Activated CD4-positive, CD25-positive, alpha-beta regulatory T cell treated with anti-CD3 and anti-CD28 coated beads, Interleukin-2, amount 50 U/mL, for 72 hours (primary cell): ENCODE results near the gene ANKRD63.

Experiments
- DNase-seq: peaks from one replicate; pipeline ENCODE4 v3.0.0; 2021

ANKRD63 gene

DNA sequence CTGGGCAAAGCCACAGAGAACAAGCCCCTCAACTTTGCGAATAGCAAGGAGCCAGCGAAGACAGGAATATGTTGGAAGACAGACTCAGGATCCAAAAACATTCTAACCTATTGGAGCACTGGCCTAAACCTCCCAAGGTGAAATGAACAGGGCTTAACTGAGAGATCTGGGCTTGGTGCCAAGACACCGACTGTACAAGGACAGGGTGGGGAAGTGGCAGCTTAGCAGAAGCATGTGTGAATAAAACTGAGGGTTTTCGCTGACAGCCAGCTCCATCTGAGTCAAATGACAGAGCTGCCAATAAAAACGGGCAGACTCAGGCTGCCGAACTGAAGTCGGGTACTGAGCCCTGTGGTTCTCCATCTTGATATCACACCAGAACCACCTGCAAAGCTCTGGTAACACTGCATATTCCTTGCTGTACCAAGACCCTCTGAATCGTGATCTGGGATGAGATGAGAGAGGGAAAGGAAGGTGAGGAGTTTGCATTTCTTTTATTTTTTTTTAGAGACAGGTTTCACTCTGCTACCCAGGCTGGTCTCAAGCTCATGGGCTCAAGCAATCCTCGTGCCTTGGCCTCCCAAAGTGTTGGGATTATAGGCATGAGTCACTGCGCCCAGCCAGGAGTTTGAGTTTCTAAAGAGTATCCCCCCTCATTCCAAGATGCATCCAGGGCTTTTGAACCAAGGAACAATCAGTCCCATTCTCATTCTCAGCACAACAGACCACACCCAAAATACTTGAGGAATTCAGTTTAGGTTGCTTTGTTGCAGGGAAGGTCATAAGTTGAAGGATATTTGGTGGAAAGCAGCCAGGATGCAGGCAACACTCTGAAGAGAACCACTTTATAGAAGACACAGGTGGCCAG is 30.9 kb upstream of the ANKRD63 start:
- no peak for DNase-seq

DNA sequence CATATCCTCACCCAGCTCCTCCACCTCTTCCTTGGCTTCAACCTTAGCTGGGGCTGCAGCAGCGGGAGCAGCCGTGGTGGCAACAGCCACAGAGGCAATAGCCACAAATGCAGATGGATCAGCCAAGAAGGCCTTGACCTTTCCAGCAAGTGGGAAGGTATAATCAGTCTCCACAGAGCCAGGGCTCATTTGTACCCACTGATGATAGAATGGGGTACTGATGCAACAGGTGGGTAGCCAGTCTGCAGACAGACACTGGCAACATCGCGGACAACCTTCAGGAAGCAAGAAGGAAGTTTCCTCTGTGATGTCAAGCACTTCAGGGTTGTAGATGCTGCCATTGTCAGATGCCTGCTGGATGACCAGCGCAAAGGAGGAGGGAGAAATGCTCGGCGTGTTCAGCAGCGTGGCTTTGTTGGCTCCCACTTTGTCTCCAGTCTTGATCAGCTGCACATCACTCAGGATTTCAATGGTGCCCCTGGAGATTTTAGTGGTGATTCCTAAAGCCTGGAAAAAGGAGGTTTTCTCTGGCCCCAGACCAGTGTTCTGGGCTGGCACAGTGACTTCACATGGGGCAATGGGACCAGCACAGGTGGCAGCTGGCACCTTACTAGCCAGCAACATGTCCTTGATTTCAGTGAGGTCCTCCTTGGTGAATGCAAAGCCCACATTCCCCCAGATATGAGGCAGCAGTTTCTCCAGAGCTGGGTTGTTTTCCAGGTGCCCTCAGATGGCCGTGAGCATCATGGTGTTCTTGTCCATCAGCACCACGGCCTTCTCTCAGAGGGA is 29.7 kb upstream of the ANKRD63 start:
- no peak for DNase-seq

DNA sequence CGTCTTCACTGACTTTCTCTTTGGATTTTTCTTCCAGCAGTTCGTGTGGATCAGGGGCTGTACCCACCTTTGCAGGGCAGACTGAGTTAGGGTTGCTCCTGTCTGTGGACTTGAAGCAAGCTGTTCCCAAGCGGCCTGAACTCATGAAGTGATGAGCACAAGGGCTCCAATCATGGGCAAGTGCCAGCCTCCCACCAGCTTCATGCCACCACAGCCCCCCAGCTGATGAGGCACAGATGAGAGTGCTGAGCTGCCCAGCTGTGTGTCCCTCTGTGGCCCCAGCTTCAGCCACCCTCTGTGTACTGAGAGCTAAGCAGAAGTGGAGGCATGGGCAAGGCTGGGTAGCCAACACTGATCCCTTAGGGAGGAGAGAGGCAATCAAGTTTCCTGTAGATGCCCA is 28.1 kb upstream of the ANKRD63 start:
- DNase-seq = no peak

DNA sequence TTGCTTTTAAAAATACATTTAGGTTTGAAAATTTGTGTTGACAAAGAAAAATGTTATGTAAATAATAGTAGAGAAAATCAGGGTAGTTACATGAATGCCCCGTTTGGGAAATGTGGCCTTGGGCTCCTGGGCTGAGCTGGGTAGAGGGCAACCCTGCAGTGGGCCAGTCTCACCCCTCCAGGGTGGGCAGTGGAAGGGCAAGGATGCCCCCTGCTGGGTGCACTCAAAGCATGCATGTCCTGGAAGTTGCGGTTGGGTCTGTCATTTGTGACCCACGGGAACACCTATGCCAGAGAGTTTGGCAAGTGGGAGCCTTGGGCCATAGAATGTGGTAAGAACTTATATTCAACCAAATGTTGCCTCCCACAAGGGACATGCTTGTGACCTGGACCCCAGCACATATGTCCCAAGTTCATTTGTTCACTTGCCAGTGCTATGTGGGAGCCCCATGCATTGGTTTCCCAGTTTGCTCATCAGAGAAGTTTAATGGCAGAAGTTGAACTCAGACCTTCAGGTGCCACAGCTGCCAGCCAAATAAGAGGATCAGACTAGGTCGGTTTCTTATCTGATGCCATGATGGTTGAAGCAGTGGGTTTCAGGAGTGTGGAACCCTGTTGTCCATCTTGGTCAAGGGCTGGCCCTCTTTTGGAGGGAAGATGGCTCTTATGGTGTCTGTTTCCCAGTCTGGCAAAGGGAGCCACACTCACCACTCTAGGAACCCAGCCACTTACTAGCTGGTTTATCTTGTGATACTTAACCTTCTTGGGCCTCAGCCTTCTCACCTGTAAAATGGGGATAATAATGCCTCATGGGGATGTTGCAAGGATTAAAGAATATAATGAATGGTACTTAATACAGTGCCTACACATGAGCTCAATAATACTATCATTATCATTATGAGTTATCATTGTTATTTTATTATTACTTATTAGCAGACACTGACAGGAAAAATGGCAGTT is 27.4 kb upstream of the ANKRD63 start:
- peak; percentile 56 for DNase-seq

DNA sequence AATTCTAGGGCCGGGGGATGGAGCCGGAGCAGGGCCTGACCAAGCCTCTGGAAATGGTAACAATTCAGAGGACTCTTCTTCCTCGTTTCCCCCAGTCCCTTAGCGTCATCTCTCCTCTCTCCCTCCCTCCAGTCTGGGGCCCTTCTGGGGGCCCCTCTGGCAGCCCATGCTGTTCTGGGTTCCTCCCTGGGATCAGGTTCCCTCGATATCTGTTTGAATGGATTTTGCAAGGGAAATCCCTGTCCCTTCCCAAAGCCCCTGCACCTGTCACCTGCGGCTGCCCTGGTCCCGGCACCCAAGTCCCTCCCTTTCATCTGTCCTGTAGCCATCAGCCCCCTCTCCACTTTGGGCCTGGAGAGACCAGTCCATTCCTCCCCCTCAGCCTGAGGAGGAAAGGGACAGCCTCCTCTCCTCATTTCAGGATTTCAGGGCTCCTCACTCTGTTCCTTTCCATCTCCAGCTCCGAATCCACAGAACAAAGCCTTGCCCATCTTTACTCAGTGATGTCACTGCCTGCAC is 26.5 kb upstream of the ANKRD63 start:
- DNase-seq = no peak

DNA sequence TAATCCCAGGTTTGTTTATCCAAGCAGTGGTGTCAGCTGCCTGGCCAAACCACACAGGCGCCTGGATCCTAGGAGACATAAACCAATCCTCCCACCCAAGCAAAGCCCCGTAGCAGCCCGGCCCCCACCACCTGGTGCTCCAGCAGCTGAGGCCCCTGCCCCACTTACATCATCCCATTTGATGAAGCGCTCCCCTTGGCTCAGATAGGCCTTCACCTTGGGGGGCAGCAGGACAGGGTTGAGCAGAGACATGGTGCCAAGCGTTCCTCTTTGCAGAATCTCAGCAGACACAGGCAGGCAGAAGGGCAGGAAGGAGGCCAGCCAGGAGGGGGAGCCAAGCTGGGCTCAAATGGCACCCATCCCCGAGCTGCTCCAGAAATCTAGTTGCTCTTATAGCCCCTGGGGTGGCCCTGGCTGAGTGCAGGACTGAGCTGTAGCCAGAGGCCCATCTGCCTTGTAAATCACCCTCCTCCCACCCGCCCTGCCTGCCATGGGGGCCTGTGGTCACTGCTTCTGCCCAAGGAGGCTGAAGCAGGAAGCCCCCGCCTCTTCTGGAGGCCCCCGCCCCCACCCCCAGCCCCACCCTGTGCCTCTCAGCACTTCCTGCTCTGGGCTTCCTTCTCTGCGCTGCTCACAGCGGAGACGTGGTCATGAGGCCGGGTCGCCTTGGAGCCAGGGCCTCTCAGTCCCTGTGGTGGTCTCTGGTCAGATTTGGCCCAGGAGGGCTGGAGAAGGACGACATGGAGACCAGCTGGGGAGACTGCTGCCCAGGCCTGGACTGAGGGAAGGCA is 24.8 kb upstream of the ANKRD63 start, which contains the start of gene PLCB2:
Gene PLCB2 (minus strand): TSS at position 515 of the 791 bp plus-strand sequence. CDS start 263 bp downstream, at position 252.
- DNase-seq = peak; percentile 67

DNA sequence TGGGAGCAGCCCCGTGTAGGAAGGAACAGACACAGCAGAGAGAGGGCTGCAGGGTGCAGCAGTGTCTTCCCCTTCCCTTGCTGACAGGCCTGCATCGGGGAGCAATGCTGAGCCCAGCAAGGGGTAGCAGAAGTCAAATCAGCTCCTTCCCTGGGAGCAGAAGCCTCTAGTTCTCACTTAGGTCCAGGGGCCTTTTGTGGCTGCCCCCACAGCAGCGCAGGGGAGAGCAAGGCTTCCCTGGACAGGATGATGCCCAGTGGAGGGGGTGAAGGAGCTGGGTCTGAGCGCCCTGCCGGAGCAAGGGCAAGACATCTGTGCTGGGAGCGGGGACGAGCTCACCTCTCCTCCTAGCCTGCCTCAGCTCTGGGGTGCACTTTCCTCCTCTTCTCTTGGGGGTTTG is 24.0 kb upstream of the ANKRD63 start:
- no peak for DNase-seq

DNA sequence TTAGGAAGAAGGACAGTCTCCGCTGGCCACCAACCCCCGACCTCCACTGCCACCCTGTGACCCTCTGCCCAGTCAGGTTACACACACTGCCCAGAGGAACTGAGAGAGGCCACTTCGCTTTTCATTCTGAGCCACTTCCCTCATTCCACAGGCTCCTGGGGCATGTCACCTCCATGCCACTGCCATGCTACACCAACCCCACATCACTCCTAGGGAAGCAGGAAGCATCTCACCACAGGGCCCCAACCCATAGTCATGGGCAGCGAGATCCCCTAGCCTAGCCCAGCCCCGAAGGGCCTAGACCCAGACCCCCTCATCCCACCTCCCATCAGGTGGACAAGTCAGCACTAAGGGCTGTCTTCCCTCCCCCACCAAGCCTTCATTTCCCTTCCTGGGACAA is 23.5 kb upstream of the ANKRD63 start:
- no peak for DNase-seq

DNA sequence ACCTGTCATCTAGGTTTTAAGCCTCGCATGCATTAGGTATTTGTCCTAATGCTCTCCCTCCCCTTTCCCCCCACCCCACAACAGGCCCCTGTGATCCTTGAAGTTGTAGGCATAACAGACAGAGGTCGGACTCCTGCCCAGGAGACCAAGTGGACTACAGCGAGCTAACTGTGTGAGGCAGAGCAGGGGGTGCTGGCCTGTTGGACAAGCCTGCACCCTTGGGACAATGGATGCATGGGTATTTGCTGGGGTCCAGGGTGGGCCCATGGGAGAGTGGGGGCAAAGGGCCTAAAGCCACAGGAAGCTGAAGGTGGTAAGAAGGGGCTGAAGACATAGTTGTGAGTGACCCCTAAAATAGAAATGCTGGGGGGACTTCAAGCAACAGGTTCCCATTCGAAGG is 22.4 kb upstream of the ANKRD63 start:
- DNase-seq = no peak

DNA sequence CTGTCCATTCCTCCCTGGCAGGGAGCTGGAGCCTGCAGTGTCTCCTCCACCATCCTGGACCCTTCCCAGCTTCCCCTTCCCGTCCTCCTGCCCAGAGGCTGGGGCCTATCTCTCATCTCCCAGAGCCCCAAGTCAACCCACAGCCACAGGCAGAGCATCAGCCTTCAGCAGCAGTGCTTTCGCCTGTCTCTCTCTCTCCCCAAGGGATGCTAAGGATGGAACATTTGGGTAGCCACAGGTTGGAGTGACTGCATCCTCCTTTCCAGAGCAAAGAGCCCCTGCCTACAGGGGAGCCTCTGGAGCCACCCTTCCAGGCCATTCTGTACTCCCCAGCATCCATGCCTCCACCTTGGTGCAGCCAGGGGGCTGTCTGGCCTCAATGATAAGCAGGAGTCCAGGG is 20.7 kb upstream of the ANKRD63 start:
- no peak for DNase-seq

DNA sequence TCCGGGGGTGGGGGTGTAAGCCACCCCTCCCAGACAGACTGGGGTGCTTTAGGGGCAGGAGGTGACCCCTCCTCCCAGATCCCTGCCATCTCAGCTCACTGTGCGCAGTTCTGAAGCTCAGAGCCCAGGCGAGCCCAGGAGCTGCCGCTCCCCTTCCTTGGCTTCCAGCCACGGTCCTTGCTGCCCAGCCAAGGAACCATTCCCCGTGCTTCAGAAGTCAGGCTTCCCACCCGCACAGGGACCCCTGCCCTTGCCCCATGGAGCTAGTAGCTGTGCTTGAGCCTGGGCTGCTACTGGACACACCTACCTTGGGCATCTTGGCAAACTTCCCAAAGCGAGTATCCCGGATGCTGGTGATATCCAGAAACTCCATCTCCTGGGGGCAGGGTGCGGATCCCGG is 20.1 kb upstream of the ANKRD63 start:
- DNase-seq = no peak

DNA sequence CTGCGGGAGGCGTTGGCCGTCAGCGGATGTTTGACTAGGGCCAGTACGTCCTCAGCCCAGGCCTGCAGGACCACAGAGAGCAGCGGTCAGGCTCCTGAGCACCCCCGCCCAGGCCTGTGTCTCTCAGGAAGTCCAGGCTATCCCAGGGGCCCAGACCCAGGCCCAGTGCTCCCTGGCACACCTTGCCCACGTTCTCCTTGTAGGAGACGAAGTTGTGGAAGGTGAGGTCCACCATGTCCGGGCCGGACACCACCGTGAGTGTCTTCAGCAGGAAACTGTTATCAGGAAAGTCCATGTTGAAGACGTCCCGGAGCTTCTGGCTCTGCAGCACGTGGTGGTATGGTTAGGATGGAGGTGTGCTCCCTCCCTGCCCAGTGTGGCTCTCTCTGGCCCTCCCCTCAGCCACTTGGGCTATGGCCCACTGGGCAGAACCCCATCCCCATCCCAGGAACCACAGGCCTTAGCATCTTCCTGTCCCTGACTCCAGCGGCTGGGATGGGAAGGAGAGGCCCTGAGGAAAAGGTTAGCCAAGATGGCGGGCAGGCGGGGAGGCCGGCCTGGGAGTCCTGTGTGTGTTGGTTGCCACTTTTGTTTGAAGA is 19.5 kb upstream of the ANKRD63 start:
- no peak for DNase-seq

DNA sequence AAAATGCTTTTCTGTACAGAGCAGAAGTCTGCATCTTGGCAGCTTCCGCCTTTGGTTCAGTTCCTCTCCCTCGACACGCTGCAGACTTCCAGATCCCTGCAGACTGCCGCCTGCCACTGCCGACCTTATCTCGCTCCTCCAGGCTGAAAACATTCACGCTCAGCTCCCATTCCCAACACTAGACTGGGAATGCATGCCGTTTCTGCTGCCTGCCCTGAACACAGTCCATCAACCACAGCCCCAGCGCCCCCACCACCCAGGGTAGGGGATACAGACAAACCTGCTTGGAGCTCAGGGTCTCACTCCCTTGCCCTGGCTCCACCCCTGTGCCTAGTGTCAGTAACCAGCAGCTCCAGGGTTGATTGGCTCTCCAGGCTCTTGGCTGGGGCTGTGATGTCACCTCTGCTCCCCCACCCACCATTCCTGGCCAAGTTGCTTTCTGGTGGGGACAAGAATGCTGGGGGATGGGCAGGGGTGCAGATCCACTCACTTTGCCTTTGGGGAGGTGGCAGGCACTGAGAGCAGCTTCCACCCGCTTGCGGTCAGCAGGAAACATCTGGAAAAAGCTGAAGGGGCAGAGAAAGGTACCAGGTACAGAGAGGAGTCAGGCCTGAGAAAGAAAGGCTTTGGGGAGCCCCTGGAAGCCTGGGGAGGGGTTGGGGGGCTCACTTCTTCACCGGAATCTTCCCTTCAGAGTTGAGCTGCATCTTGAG is 18.8 kb upstream of the ANKRD63 start:
- no peak for DNase-seq

DNA sequence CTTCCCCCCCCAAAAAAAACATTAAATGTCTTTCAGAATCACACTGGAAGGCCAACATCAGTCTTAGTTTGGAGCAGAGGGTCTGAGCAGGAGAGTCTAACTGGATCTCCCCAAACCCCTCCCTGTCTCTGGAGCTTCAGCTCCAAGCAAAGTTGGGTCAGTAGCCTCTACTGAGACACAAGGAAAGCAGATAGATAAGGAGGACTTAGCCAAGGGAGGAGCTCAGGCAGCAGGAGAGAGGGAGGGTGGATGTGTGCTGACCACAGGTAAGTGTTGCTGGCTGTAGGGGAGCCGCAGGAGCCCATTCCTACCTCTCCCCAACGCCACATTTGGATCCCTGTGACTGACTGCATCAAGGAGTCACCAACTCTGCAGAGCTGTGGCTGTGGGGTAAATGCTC is 17.9 kb upstream of the ANKRD63 start:
- no peak for DNase-seq

DNA sequence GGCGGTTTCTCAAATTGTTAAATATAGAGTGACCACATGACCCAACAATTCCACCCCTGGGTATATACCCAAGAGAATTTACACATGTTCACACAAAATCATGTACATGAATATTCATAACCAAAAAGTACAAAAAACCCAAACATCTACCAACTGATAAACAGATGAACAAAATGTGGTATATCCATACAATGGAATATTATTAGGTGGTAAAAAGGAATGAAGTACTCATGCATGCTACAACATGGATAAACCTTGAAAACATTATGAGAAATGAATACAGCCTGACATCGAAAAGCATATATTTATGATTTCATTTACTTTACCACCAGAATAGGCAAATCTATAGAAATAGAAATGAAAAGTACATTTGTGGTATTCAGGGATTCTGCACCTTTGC is 17.5 kb upstream of the ANKRD63 start:
- DNase-seq = no peak

DNA sequence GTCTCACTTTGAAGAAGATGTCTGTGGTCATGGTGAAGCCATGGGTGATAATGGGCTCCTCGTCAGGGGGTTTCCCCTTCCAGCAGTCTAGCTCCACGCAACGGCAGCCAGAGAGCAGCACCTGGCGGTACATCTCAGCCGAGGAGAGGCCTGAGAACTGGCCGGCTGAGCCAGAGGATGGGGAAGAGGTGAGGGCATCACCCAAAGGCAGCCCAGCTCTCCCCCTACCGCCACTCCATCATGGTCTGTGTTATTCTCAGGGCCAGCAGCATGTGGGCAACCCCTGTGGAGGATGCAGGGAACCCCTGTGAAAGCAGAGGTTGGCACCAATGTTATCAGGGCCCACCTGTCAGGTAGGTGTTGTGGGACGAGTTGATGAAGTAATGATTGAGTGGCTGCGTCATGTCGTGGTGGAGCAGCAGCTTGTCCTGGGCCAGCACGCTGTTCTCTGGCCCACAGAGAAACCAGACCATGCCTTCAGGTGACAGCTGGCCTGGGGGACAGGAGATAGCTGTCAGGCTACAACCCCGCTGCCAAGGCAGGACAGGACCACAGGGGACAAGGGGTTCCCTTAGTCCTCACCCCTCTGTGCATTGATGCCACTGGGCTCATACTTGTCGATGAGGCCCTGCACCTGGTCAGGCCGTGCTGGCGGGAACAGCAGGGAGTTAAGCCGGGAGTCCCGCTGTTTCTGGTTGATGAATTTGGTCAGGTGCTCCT is 15.5 kb upstream of the ANKRD63 start:
- no peak for DNase-seq

DNA sequence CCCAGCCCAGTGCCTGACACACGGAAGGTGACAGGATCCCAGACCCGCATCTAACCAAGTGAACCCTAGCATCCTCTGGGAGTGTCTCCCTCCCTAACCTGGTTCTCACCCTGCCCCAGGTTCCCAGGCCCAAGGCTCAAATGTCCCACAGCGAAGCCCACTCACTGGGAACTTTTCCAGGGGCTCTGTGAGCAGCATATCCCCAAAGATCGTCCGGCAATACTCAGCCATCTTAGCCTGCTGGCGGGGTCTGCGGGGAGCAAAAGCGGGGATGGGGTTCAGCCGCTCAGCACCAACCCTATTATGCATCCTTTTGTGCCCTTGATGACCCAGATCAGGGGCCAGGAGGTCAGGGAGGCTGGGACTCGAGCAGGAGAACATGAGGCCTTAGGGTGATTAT is 14.5 kb upstream of the ANKRD63 start:
- no peak for DNase-seq

DNA sequence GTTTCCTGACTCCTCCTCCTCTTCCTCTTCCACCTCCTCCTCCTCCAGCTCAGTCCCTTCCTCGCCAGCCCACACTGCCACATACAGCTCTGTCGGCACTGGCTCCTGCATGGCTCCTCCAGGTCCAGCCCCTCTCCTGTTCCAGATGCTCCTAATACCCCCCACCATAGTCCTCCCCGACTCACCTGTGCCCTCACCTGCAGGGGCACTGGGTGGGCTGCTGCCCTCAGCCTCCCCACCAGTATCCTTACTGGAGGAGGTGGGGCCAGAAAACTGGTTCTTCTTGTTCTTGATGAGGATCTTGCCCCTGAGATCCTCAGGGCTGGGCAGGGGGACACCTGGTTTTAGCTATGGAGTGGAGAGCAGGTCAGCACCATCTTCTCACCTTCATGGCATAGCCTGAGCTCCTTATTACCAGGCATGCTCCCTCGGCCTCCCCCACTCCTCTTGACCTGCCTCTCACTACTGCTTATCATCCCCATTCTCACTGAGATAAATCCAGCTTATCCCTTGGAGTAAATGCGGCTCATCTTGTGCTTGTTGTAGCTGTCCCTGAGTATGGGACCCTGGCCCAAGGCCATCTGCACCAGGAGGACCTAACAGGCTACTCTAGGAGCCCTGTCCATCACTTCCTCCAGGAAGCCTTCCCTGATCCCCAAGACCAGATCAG is 13.8 kb upstream of the ANKRD63 start:
- no peak for DNase-seq

DNA sequence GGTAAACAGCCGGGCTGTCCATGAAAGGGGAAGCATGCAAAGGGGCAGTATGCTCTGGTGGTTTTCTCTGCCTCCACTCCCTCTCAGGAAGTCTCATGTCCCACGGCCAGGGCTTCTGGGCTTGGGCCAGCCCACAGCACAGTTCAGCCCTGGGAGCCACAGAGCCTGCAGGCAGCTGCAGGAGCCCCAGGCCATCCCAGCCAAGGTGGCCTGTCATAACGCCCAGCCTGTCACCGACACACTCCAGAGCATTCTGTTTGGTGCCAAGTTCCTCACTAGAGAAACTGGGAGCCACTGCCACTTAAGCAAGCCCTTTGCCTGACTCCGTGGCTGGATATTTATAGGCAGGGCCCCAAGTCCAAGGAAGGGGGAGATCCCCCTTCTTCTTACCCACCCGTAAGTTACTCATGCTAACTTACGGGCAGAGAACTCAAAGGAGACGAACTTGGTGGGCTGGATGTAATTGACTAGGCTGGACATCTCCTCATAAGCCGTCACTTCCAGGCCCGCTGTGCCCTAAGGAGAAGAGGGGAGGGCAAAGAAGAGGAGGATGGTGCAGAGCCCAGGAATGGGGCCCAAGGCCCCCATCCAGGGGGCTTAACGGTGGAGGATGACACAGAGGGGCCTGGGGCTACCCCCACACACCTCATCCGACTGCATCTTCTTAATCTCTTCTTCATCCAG is 13.2 kb upstream of the ANKRD63 start:
- no peak for DNase-seq
